H54 (cell line): ENCODE results near the gene ACTG2.
"Not testable (repeated sequence)": the region's sequence is repeated elsewhere in the genome, so short reads cannot be mapped to it uniquely, and the experiment has no call there.

Experiments
- DNase-seq: peaks from one replicate; pipeline ENCODE4 v3.0.0; 2011; ENCODE audit warnings: low spot score, mixed read lengths; ENCODE audit not compliant: insufficient read length
- FAIRE-seq: peaks from 3 replicates; lab custom pipeline; 2011; peaks lifted over from hg19 to GRCh38; lab: Jason Lieb, UNC
- POLR2A ChIP-seq: IDR thresholded peaks from 2 replicates; pipeline ENCODE4 v1.6.1; 2011; ENCODE audit warnings: low read depth, mild to moderate bottlenecking, low read length

The ACTG2 gene

DNA sequence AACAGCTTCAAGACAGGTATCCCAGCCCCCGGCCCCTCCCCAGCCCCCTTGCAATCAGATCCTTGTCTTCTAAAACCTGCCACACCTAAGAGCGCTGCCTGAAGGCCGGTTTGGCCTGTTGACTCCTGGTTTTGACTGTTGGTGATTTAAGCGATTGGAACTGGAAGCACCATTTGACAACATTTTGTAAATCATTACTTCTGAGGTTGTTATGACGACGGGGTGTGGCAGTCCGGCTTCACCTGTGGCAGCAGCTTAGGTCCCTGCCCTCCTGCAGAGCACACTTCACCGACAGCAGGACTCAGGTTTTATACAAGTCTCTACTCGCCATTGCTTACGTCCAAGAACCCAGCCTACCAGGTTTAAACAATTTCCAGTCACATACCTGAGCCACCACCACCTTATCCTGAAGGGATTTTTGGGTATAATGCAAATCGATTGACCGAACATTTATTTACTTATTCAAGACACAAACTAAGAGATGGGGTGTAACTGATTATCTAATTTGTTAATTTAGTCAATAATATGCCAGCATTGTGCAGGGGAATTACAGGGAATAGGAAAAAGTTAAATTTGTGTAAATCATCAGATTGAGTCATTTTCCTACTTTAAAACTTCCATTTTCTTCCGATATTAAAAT lies 33.2 kb downstream of the ACTG2 start:
- DNase-seq (no peak), FAIRE-seq (no peak)
- TF ChIP-seq POLR2A, result no peak

DNA sequence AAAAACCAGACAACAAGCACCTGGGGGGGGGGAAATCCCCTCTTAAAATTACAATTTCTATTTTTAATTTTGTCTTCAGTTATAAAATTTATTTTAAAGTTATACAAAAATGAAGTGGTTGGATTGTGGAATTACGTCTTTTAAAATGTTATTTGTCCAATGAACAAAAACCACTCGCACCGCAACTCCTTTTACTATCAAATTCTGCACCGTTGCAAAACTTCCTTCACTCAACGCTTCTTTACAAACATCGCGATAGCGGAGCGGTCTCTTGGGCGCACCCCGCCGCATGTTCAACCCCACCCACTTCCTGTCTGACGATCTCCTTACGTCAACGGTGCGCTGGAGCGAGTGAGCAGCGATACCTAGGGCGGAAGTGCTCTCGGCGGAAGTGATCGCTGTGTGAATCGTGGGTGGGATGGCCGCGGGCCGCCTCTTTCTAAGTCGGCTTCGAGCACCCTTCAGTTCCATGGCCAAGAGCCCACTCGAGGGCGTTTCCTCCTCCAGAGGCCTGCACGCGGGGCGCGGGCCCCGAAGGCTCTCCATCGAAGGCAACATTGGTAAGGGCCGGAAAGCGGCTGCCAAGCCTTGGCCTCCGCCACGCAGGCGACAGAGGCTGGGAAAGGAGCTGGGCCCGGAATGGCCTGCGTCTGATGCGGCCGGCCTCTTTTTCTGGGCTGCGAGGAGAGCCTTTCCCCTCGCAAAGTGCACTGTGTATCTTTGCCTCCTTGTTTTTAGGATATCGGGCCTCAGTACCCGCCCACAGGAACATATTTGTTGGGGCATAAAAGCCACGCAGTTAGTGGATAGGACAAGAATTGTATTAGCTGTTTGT lies 33.9 kb downstream of the ACTG2 start, which contains the start of gene DGUOK:
Gene DGUOK (plus strand): TSS at position 388 of the 835 bp plus-strand sequence. CDS start 31 bp downstream, at position 419.
- FAIRE-seq (peak; percentile 98), DNase-seq (peak; percentile 86)
- peak; percentile 78 for TF ChIP-seq POLR2A

DNA sequence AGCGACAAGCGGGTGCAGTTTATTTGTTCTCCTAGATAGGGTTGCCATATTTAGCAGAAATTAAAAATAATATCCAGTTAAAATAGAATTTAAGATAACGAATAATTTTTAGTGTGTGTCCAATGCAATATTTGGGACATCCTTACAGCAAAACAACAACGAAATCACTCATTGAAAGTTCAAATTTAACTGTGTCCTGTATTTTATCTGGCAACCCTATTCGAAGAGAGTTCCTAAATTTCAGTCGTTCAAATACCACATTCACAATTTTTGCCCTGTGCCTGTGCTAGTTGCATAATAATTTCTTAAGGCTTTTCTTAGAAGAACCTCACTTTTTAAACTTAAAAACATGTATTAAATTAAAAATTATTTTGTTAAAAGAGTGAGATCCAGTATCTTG lies 34.5 kb downstream of the ACTG2 start:
- no peak for TF ChIP-seq POLR2A
- FAIRE-seq, result no peak
- DNase-seq, result no peak

DNA sequence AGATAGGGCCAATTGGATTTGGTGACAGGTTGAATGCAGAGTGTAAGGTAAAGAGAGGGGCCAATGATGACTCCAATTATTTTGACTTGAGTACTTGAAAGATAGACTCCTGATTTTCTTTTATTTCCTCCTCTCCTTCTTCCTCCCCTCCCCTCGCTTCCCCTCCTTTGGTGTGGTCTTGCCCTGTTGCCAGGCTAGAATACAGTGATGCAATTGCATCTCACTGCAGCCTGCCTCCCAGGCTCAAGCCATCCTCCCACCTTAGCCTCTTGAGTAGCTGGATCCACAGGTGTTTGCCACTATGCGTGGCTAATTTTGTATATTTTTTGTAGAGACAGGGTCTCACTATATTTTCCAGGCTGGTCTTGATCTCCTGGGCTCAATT lies 36.1 kb downstream of the ACTG2 start:
- no peak for TF ChIP-seq POLR2A
- no peak for DNase-seq
- no peak for FAIRE-seq

DNA sequence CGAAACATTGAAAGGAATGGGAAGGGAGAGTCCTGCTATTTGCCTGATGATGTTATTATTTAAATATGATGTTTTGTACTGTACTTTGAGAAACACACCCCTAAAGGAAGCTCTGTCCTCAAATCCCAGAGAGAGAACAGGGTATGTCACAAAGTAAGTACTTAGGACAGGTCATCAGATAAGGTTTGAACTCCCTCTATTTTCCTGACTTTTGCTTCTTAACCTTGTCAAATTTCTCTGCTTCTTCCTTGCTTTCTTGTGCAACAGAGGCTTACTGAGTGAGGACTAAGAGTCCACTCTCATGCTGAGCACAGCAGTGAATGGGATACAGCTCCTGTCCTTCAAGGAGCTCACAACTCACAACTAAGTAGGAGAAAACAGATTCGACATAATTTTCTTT lies 37.6 kb downstream of the ACTG2 start:
- DNase-seq (no peak), FAIRE-seq (no peak)
- TF ChIP-seq POLR2A, result no peak

DNA sequence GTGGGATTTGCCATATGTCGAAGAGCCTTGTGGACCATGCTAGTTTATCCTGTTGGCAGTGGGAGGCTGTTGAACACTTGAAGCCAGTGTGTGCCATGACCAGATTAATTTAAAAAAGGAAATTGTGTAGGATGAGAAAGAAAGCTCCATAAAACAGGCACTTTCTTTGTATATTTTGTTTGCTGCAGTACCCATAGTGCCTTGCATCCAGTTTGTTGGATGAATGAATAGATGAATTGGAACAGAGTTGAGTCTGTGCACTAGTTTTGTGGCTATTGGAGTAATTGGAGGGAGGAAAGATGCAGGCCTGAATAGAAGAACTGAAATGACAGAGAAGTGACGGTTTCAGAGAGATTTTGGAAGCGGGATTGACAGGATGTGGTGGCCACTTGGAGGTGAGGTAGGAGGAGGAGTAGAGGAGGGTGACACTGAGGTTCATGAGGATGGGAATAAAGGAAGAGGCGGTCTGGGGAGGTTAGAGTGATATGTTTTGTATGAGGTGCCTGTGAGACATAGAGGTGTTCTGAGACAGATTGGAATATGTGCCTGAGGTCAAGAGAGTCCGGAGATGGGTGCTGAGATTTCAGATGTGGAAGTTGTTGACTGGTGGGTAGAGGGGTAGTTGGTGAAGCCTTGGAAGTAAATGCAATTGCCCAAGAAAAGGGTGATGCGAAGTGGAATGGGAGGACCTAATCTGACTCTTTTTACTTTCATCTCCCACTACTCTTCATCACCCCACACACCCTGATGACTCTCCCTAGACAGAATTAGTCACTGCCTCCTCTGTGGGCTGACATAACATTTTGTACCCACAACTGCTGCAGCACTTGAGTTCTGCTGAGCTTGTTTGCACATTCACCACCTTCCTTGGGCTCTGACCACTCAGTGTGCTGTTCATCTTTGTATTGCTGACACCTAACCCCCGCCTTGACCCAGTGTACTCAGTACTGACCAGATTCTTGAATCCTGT lies 39.0 kb downstream of the ACTG2 start:
- DNase-seq, result peak; percentile 43
- FAIRE-seq, result peak; percentile 89
- TF ChIP-seq POLR2A, result no peak

DNA sequence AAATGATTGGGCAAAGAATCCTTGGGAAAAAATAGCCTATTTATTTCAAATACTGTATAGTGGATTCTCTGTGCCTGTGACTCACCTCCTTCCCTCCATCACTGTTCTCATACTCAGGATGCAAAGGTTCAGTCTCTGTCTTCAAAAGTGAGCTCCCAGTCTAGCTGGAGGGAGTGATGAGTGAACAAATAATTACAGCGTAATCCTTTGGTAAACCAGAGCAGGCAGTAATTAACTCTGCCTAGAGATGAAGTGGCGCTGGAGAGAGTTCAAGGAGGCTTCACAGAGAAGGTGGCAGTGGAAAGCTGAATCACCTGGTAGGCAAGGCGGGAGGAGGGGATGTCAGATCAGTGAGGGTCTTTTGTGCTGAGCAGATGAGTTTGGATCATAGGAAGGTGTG lies 40.4 kb downstream of the ACTG2 start:
- FAIRE-seq (no peak), DNase-seq (no peak)
- TF ChIP-seq POLR2A, result no peak

DNA sequence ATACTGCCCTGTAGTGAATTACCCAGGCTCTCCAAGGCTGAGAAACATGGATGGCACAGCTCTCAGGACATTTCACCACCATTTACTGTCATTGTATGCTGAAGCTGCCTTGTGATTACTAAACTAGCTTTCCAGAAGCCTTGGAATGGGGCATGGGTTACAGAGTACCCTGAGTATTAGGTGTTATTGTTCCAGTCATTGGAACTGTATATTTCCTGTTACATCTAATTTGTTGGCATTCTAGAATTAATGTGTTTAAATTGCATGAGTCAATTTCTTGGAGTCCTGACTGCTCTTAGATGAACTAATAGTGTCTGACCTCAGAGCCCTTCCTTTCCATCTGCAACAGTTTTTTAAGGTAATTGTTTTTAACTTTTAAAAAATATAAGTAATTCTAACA lies 42.8 kb downstream of the ACTG2 start:
- no peak for DNase-seq
- TF ChIP-seq POLR2A, result no peak
- no peak for FAIRE-seq

DNA sequence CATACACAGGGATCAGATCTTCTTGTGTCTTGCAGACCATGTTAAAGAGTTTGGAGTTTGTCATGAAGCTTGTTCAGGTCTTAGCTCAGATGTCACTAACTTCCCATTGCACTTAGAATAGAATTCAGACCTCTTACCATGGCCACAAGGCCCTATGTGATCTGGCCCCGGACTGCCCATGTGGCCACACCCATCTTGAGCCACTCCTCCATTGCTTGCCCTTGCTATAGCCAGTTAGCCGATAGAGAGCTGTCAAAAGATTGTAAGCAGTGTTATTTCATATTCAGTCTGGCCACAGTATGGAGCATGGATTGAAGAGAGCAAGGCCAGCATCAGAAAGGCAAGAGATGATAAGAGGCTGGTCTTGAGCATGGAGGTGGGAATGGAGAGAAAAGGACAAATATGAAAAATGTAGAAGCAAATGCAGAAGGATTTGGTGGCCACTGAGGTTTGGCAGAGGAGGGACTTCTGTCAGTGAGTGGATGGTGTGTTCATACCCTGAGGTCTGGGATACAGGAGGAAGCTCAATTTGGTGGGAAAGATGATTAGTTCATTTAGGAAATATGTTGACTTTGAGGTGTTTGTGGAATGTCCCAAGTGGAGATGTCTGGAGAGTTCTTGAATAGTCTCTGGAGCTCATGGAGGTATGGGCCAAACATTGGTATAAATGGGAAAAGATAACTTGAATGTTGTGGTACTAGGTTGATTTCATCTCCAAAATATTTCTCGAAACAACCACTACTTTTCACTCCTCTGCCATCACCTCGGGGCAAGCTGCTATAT lies 44.5 kb downstream of the ACTG2 start:
- FAIRE-seq, result no peak
- no peak for DNase-seq

DNA sequence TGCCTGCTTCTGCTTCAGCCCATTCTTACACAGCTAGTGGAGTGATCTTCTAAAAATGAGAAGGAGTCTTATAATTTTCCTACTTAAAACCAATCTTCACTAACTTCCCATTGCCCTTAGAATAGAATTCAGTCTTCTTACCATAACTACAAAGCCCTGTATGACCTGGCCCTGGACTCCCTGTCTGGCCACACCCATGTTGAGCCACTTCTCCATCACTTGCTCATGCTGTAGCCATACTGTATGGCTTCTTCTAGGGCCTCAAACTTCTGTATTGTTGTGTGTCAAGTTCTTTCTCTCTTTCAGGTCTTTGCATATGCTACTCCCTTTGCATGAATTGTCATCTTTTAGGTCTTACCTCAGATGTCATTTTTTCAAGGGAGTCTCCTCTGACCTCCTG lies 45.1 kb downstream of the ACTG2 start:
- no peak for TF ChIP-seq POLR2A
- FAIRE-seq (no peak), DNase-seq (no peak)

More for the DNA sequence above, 44.5 kb downstream of the ACTG2 start:
- TF ChIP-seq POLR2A, result no peak

DNA sequence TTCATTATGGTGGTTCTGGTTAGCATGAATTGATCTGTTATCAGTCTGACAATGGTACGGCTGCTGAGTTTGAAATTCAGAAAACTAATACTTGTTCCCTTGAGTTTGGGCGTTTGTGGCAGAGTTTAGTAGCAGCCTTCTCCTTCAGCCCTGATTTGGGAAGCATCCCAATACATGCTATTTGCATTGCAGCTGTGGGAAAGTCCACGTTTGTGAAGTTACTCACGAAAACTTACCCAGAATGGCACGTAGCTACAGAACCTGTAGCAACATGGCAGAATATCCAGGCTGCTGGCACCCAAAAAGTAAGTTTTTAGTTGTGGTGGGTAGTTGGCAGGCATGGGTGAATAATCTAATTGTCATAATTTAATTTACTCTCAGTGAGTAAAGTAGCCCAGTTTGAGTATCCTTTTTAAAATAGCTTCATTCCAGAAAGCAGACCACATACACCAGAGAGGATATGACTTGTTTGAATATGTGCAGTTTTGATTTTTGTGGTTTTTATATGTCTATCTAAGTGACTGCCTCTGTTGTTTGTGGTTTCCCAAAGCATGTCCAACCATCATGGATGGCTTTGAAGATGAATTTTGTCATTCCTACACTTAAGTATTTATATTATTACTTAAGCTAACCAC lies 46.0 kb downstream of the ACTG2 start:
- TF ChIP-seq POLR2A, result no peak
- no peak for DNase-seq
- peak; percentile 50 for FAIRE-seq

DNA sequence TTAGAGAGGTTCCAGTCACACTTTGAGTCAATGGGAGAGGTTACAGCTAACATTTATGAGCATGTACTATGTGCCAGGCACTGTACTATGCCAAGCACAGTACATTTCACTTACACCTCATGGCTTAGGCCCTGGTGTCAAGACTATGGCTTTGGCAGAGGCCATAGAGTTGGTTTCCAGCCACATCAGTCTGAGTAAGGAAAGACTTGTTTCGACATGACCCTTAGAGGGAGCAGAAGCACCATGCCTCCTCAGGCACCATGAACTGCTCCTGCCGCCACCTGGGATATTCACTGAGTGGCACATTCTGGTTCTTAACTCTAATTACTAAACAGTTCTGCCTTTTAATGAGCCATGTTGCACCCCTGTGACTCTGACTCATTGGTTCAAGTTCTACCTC lies 46.6 kb downstream of the ACTG2 start:
- no peak for FAIRE-seq
- TF ChIP-seq POLR2A, result no peak
- no peak for DNase-seq

DNA sequence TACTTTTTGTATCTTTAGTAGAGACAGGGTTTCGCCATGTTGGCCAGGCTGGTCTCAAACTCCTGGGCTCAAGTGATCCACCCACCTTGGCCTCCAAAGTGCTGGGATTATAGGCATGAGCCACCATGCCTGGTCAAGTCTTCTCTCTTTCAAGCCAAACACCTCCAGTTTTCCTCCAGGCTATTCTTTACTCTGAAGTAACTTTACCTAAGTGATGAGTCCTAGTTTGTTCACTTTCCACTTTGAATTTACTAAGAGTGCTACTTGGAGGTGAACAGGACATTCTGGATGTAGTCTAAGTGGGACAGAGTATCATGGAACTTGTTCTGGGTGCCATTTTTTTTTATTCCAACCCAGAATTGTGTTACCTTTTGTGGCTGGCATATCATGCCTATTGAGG lies 47.3 kb downstream of the ACTG2 start:
- FAIRE-seq, DNase-seq: not testable (repeated sequence)
